ENCODE results near the gene TMEM42.

TMEM42 gene

GRCh38 chr3:44903751-44904150, 42.0 kb downstream of the TMEM42 start:
- no peak overlapping the region for H3K27ac ChIP-seq (replicated peaks)
- no peak overlapping the region for H3K4me3 ChIP-seq (replicated peaks; ENCODE audit: insufficient read depth, low read length)
- DNase-seq (ENCODE audit: low read depth in 1 of 2, low spot score in 1 of 2): no peak
- H3K27me3 ChIP-seq (ENCODE audit: insufficient read depth, poor library complexity, severe bottlenecking): no peaks in the 10 kb centered on the region
- TF ChIP-seq GABPA (IDR thresholded peaks at IDR 0.05; ENCODE audit: low read depth) (no peak), POLR2AphosphoS5 (IDR thresholded peaks at IDR 0.05; ENCODE audit: low read depth) (no peak), REST (IDR thresholded peaks at IDR 0.05; ENCODE audit: insufficient replicate concordance, low read depth) (no peak), SPI1 (IDR thresholded peaks at IDR 0.05; ENCODE audit: borderline replicate concordance, low read depth) (no peak), CTCF (IDR thresholded peaks at IDR 0.05; ENCODE audit: insufficient read depth, low read length) (no peak)

- no peak for TF ChIP-seq CTCF (IDR thresholded peaks at IDR 0.05; ENCODE audit: insufficient read depth, low read length)
- H3K4me3 ChIP-seq (replicated peaks; ENCODE audit: insufficient read depth, low read length): no peak overlapping the region
- no peak for DNase-seq (ENCODE audit: low read depth in 1 of 2, low spot score in 1 of 2)
- no peaks in the 10 kb centered on the region for H3K27me3 ChIP-seq (ENCODE audit: insufficient read depth, poor library complexity, severe bottlenecking)
- no peak overlapping the region for H3K27ac ChIP-seq (replicated peaks)
These were observed 43.9 kb downstream of the TMEM42 start for GRCh38 chr3:44905446-44906157.

GRCh38 chr3:44906997-44907396, 45.3 kb downstream of the TMEM42 start:
- Histone ChIP-seq H3K27ac (replicated peaks) (no peak overlapping the region), H3K27me3 (ENCODE audit: insufficient read depth, poor library complexity, severe bottlenecking) (no peaks in the 10 kb centered on the region), H3K4me3 (replicated peaks; ENCODE audit: insufficient read depth, low read length) (no peak overlapping the region)
- TF ChIP-seq GABPA (IDR thresholded peaks at IDR 0.05; ENCODE audit: low read depth) (no peak), SPI1 (IDR thresholded peaks at IDR 0.05; ENCODE audit: borderline replicate concordance, low read depth) (no peak), POLR2AphosphoS5 (IDR thresholded peaks at IDR 0.05; ENCODE audit: low read depth) (no peak), REST (IDR thresholded peaks at IDR 0.05; ENCODE audit: insufficient replicate concordance, low read depth) (no peak), CTCF (IDR thresholded peaks at IDR 0.05; ENCODE audit: insufficient read depth, low read length) (no peak)
- no peak for DNase-seq (ENCODE audit: low read depth in 1 of 2, low spot score in 1 of 2)

- no peaks in the 10 kb centered on the region for H3K27me3 ChIP-seq (ENCODE audit: insufficient read depth, poor library complexity, severe bottlenecking)
- DNase-seq (ENCODE audit: low read depth in 1 of 2, low spot score in 1 of 2): no peak
- H3K4me3 ChIP-seq (replicated peaks; ENCODE audit: insufficient read depth, low read length): no peak overlapping the region
- TF ChIP-seq POLR2AphosphoS5 (IDR thresholded peaks at IDR 0.05; ENCODE audit: low read depth) (no peak), GABPA (IDR thresholded peaks at IDR 0.05; ENCODE audit: low read depth) (no peak), REST (IDR thresholded peaks at IDR 0.05; ENCODE audit: insufficient replicate concordance, low read depth) (no peak), CTCF (IDR thresholded peaks at IDR 0.05; ENCODE audit: insufficient read depth, low read length) (no peak), SPI1 (IDR thresholded peaks at IDR 0.05; ENCODE audit: borderline replicate concordance, low read depth) (no peak)
- no peak overlapping the region for H3K27ac ChIP-seq (replicated peaks)
These were observed 45.9 kb downstream of the TMEM42 start for GRCh38 chr3:44907612-44908011.

Data from HL-60 (cell line).